ENCODE measurements around the gene AFG3L2. TPM values are rescaled to one million over a fixed set of nuclear protein-coding genes. Genes with fewer than 3 reads are reported as not detected.

Gene AFG3L2
- total and polyA plus RNA-seq, 5 donors from 2014 or later: 20.0 to 34.4 (median 21.8) TPM

DNA sequence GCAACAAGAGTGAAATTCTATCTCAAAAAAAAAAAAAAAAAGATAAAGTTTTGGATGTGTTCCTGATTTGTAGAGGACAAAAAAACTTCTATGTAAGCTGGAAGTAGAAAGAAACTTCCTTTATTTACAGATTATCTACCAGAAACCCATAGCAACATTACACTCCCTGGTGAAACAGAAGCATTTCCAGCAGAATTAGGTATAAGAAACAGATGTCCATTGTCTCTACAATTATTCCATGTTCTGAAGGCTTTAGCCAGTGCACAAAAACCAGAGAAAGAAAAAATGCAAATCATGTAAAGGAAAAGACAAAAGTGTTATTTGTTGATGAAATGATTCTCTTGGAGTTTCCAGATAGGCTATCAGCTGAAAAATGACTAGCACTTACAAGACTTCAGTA lies 64.1 kb downstream of the AFG3L2 start:
- no peak overlapping the region for H3K4me3 ChIP-seq (ENCODE audit: low read depth, low read length)
- peaks cover 42% of the 10 kb centered on the region for H3K27me3 Mint-ChIP-seq
- ATAC-seq (ENCODE audit: low read depth in 2 of 2) (no peak), DNase-seq (no peak)
- H3K9me3 Mint-ChIP-seq: peaks cover 0 to 9% (median 6%) of the 10 kb centered on the region in 7 donors
- H3K9me3 ChIP-seq (ENCODE audit: control insufficient read depth in 2 of 2, low read length in 2 of 2): peaks cover 8 to 10% of the 10 kb centered on the region in 2 experiments
- peaks cover 6% of the 10 kb centered on the region for H3K4me1 ChIP-seq (ENCODE audit: control insufficient read depth, insufficient read depth, low read length, poor library complexity, severe bottlenecking)
- H3K36me3 Mint-ChIP-seq: no peaks in the 10 kb centered on the region
- H3K27ac ChIP-seq (ENCODE audit: insufficient read depth, low read length, poor library complexity, severe bottlenecking): no peak overlapping the region
- no peak overlapping the region for H3K4me3 Mint-ChIP-seq
- no peak overlapping the region for H3K27ac Mint-ChIP-seq
- H3K27me3 ChIP-seq (ENCODE audit: control insufficient read depth, insufficient read depth, low read length): peaks cover 6% of the 10 kb centered on the region
- H3K4me1 Mint-ChIP-seq: no peaks in the 10 kb centered on the region
- H3K36me3 ChIP-seq (ENCODE audit: control insufficient read depth, insufficient read depth, low read length): no peaks in the 10 kb centered on the region

DNA sequence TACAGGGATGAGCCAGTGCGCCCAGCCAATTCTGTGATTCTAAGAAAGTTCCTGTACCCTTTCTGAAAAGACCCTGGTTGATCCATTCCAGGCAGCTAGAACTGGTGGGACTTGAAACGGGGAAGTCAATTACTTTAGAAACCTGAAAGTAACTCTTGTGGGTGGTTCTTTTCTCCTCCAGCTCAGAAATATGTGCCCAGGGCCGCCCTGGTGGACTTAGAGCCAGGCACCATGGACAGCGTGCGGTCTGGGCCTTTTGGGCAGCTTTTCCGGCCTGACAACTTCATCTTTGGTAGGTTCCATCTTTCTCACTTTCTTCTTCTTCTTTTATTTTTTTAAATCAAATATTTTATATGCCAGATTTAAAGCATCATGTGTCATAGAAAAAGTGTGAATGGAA lies 66.3 kb downstream of the AFG3L2 start:
- DNase-seq (no peak), ATAC-seq (ENCODE audit: low read depth in 2 of 2) (no peak)
- H3K27ac Mint-ChIP-seq: no peak overlapping the region
- no peak overlapping the region for H3K27ac ChIP-seq (ENCODE audit: insufficient read depth, low read length, poor library complexity, severe bottlenecking)
- peaks cover 61% of the 10 kb centered on the region for H3K27me3 Mint-ChIP-seq
- H3K27me3 ChIP-seq (ENCODE audit: control insufficient read depth, insufficient read depth, low read length): peaks cover 11% of the 10 kb centered on the region
- no peaks in the 10 kb centered on the region for H3K36me3 ChIP-seq (ENCODE audit: control insufficient read depth, insufficient read depth, low read length)
- no peaks in the 10 kb centered on the region for H3K36me3 Mint-ChIP-seq
- H3K4me3 ChIP-seq (ENCODE audit: low read depth, low read length): no peak overlapping the region
- H3K4me3 Mint-ChIP-seq: peak overlapping the region in 1 of 4 donors; percentile 46
- peaks cover 8 to 10% of the 10 kb centered on the region in 2 experiments for H3K9me3 ChIP-seq (ENCODE audit: control insufficient read depth in 2 of 2, low read length in 2 of 2)
- peaks cover 0 to 9% (median 6%) of the 10 kb centered on the region in 7 donors for H3K9me3 Mint-ChIP-seq
- H3K4me1 ChIP-seq (ENCODE audit: control insufficient read depth, insufficient read depth, low read length, poor library complexity, severe bottlenecking): peaks cover 13% of the 10 kb centered on the region
- peaks cover 0 to 12% (median 9%) of the 10 kb centered on the region in 4 donors for H3K4me1 Mint-ChIP-seq

DNA sequence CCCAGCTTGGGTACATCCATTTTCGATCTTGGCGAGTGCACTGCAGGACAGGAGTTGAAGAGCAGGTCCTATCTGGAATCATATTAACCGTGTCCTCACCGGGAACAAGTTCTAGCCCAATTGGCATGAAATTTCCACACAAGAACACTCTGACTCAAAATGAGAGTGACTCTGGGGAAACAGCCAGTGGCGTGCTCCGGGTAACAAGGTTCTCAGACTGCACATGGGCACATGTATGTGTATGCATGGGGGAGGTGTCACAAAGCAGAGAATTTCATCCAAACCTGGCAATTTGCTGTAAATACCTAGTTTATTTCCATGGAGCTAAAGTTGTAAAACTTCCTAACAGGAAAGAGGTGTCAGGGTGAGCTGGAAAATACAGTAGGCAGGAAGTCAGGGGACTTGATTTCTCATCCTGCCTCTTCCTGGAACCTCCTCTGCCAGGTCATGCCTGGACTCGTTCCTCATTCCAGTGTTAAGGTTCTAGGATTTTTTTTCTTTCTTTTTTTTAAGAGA lies 67.3 kb downstream of the AFG3L2 start:
- Histone ChIP-seq H3K36me3 (ENCODE audit: control insufficient read depth, insufficient read depth, low read length) (no peaks in the 10 kb centered on the region), H3K4me3 (ENCODE audit: low read depth, low read length) (no peak overlapping the region), H3K9me3 (ENCODE audit: control insufficient read depth in 2 of 2, low read length in 2 of 2) (peaks cover 8 to 10% of the 10 kb centered on the region in 2 experiments), H3K27me3 (ENCODE audit: control insufficient read depth, insufficient read depth, low read length) (peaks cover 11% of the 10 kb centered on the region), H3K27ac (ENCODE audit: insufficient read depth, low read length, poor library complexity, severe bottlenecking) (no peak overlapping the region), H3K4me1 (ENCODE audit: control insufficient read depth, insufficient read depth, low read length, poor library complexity, severe bottlenecking) (peaks cover 13% of the 10 kb centered on the region)
- ATAC-seq (ENCODE audit: low read depth in 2 of 2) (no peak), DNase-seq (no peak)
- no peak overlapping the region for H3K27ac Mint-ChIP-seq
- peak overlapping the region in 1 of 4 donors; percentile 11 for H3K4me3 Mint-ChIP-seq
- peaks cover 0 to 12% (median 9%) of the 10 kb centered on the region in 4 donors for H3K4me1 Mint-ChIP-seq
- peaks cover 0 to 9% (median 6%) of the 10 kb centered on the region in 7 donors for H3K9me3 Mint-ChIP-seq
- no peaks in the 10 kb centered on the region for H3K36me3 Mint-ChIP-seq
- peaks cover 68% of the 10 kb centered on the region for H3K27me3 Mint-ChIP-seq

DNA sequence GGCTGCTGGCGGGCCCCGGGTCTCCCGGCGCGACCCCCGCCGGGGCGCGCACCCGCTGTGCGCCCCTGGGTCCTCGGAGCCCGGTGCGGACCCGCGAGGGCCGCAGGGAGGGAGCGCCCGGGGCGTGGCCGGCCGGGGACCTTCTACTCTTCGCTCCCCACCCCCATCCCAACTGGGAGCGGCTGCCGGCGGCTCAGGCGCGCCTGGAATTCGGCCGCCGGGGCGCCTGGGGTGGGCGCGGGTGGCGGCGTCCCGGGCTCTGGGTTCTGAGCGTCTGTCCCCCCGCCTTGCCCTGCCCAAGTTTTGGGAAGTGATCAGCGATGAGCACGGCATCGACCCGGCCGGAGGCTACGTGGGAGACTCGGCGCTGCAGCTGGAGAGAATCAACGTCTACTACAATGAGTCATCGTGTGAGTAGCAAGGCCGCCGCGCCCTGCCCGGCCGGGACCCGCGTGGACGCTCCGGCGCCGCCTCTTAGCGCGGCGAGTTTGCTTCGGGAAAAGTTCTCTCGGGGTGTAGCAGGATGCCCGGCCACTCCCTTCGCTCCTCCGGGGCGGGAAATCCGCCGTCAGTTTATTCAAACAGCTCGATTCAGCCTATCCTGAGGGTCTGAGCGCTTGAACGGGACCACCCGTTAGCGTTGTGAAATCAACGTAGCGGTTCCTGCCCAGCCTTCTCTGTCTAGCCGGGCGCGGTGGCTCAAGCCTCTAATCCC lies 68.5 kb downstream of the AFG3L2 start:
- Mint-ChIP-seq H3K27me3 (peaks cover 74% of the 10 kb centered on the region), H3K4me3 (peak overlapping the region in 1 of 4 donors; percentile 26)
- DNase-seq: peak in 1 of 3 donors; percentile 31

DNA sequence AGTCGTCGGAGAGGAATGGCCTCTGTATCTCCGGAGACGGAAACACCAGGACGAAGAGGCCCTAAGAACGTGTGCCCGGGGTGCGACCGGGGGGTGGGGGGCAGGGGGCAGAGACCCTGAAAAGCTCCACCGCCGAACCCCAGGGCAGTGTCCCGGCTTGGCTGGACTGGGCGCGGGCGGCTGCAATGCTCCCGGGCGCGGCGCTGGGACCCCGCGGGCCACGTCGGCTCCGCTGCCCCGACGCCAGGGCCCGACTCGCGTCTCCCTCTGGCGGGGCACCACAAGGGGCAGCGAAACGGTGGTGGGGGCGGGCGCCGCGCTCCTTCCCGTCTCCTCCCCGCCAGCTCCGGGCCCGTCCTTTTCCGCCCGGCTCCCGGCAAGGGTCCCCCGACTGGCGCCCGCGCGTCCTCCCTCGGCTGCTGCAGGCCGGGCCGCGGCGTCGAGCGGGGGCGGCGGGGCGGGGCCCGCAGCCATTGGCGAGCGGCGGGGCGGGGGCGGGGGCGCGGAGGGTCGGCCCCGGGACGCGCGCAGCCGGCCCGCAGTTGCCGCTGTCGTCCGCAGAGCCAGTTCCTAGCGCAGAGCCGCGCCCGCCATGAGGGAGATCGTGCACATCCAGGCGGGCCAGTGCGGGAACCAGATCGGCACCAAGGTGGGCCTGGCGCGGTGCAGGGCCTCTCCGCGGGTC lies 69.2 kb downstream of the AFG3L2 start, which contains the start of gene TUBB6:
Gene TUBB6 (plus strand): TSS at position 541 of the 685 bp plus-strand sequence. CDS start 52 bp downstream, at position 593.
- H3K4me3 ChIP-seq (ENCODE audit: low read depth, low read length): no peak within 1 kb of the TSS
- DNase-seq: peak in 1 of 3 donors; percentile 23

More for the DNA sequence above, 68.5 kb downstream of the AFG3L2 start:
- peaks cover 11% of the 10 kb centered on the region for H3K27me3 ChIP-seq (ENCODE audit: control insufficient read depth, insufficient read depth, low read length)
- H3K4me1 ChIP-seq (ENCODE audit: control insufficient read depth, insufficient read depth, low read length, poor library complexity, severe bottlenecking): peaks cover 13% of the 10 kb centered on the region
- H3K27ac ChIP-seq (ENCODE audit: insufficient read depth, low read length, poor library complexity, severe bottlenecking): no peak overlapping the region
- H3K36me3 ChIP-seq (ENCODE audit: control insufficient read depth, insufficient read depth, low read length): no peaks in the 10 kb centered on the region
- peak in 1 of 2 donors; percentile 35 for ATAC-seq (ENCODE audit: low read depth in 2 of 2)
- peak overlapping the region in 1 of 3 donors; percentile 32 for H3K27ac Mint-ChIP-seq
- H3K36me3 Mint-ChIP-seq: no peaks in the 10 kb centered on the region
- peaks cover 0 to 9% (median 6%) of the 10 kb centered on the region in 7 donors for H3K9me3 Mint-ChIP-seq
- peaks cover 8 to 10% of the 10 kb centered on the region in 2 experiments for H3K9me3 ChIP-seq (ENCODE audit: control insufficient read depth in 2 of 2, low read length in 2 of 2)
- peaks cover 0 to 12% (median 9%) of the 10 kb centered on the region in 4 donors for H3K4me1 Mint-ChIP-seq
- no peak overlapping the region for H3K4me3 ChIP-seq (ENCODE audit: low read depth, low read length)

DNA sequence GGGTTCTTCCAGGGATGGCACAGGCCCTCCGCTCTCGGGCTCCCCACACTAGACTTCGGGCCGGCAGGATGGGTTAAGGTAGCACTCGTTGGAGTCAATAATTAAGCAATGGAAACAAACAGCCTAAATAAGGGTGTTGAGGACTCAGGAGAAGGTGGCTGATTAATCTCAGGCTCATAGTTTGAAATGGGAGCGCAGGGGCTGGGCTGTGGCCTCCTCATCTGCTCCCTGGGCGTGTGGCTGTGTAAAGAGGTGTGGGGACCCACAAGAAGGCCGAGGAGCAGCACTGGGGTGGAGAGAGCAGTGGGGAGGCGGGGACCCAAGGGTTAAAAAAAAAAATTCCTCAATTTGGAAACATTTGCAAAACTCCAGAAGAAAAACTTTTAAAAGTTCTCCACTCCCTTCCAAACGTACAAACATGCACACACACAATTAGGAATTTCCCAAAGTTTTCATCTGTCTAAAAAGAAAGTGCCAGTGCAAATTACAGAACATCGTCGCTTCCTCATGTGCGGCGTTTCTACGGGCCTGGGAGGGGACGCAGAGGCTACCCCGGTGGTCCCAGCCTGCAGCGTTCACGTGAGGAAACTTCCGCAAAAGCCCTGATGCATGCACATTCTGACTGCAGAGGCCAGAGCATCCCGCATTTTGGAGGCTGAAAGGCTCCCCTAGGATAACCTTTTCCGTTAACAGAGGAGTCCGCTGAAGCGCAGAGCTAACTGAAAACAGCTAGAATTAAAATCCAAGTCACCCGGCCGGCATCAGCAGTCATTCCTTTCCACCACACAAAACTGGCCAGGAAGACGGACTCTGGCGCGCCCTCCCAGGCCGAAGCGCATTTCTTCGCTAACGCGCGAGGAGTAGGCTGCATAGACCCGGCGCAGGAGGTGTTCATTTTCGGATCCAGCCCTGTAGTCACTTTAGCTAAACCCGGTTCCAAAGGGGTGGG lies 70.0 kb downstream of the AFG3L2 start:
- H3K9me3 ChIP-seq (ENCODE audit: control insufficient read depth in 2 of 2, low read length in 2 of 2): peaks cover 2 to 4% of the 10 kb centered on the region in 2 experiments
- H3K27ac ChIP-seq (ENCODE audit: insufficient read depth, low read length, poor library complexity, severe bottlenecking): no peak overlapping the region
- H3K4me1 Mint-ChIP-seq: peaks cover 0 to 12% (median 9%) of the 10 kb centered on the region in 4 donors
- H3K27ac Mint-ChIP-seq: peak overlapping the region in 1 of 3 donors; percentile 84
- ATAC-seq (ENCODE audit: low read depth in 2 of 2) (no peak), DNase-seq (no peak)
- H3K36me3 ChIP-seq (ENCODE audit: control insufficient read depth, insufficient read depth, low read length): no peaks in the 10 kb centered on the region
- H3K27me3 ChIP-seq (ENCODE audit: control insufficient read depth, insufficient read depth, low read length): peaks cover 11% of the 10 kb centered on the region
- peak overlapping the region; percentile 60 to 77 (median 70) for H3K4me3 Mint-ChIP-seq
- H3K4me1 ChIP-seq (ENCODE audit: control insufficient read depth, insufficient read depth, low read length, poor library complexity, severe bottlenecking): peaks cover 13% of the 10 kb centered on the region
- H3K36me3 Mint-ChIP-seq: no peaks in the 10 kb centered on the region
- peaks cover 64% of the 10 kb centered on the region for H3K27me3 Mint-ChIP-seq
- H3K4me3 ChIP-seq (ENCODE audit: low read depth, low read length): no peak overlapping the region
- H3K9me3 Mint-ChIP-seq: peaks cover 0 to 6% (median 3%) of the 10 kb centered on the region in 7 donors

More for the DNA sequence above, 69.2 kb downstream of the AFG3L2 start, which contains the start of gene TUBB6:
- no peak within 1 kb of the TSS for H3K27ac ChIP-seq (ENCODE audit: insufficient read depth, low read length, poor library complexity, severe bottlenecking)
- Mint-ChIP-seq H3K4me3 (peak within 1 kb of the TSS; percentile 60 to 77 (median 70)), H3K9me3 (peaks cover 0 to 6% (median 3%) of the 10 kb centered on the region in 7 donors), H3K36me3 (no peaks in the 10 kb centered on the region), H3K27ac (peak within 1 kb of the TSS in 1 of 3 donors; percentile 71), H3K4me1 (peaks cover 0 to 12% (median 9%) of the 10 kb centered on the region in 4 donors), H3K27me3 (peaks cover 69% of the 10 kb centered on the region)
- H3K36me3 ChIP-seq (ENCODE audit: control insufficient read depth, insufficient read depth, low read length): no peaks in the 10 kb centered on the region
- peak in 1 of 2 donors; percentile 35 for ATAC-seq (ENCODE audit: low read depth in 2 of 2)
- peaks cover 11% of the 10 kb centered on the region for H3K27me3 ChIP-seq (ENCODE audit: control insufficient read depth, insufficient read depth, low read length)
- peaks cover 6 to 10% of the 10 kb centered on the region in 2 experiments for H3K9me3 ChIP-seq (ENCODE audit: control insufficient read depth in 2 of 2, low read length in 2 of 2)
- peaks cover 13% of the 10 kb centered on the region for H3K4me1 ChIP-seq (ENCODE audit: control insufficient read depth, insufficient read depth, low read length, poor library complexity, severe bottlenecking)
